ENCODE data around the gene ARID1B. TPM values are rescaled to one million over a fixed set of nuclear protein-coding genes. Genes with fewer than 3 reads are reported as not detected.

ARID1B gene
- total RNA-seq, 1 donor from 2014 or later, result 62.1 TPM

DNA sequence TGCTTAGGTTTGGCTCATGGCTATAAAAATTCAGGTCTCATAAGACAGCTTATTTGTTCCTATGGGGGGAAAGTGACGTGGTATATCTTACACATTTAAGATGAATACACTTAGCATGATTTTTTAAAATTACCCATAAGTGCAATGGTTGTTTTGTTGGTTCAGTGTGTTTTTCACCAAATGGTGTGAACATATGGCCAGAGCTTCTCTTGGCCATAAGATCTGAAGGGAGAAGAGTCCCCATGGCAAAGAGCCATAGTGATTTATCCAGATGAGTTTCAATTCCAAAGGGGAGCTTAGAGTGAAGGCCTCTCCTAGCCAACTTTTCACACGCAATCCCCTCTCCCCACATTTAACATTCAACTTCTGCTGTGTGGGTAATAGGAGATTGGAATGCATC is 438.5 kb downstream of the ARID1B start:
- Histone ChIP-seq H3F3A (ENCODE audit: low read depth) (no peaks in the 10 kb centered on the region), H3K4me3 (no peak overlapping the region), H4K20me1 (ENCODE audit: low read depth) (no peaks in the 10 kb centered on the region), H3K79me2 (ENCODE audit: low read depth) (no peaks in the 10 kb centered on the region), H3K27me3 (no peaks in the 10 kb centered on the region), H3K4me1 (no peaks in the 10 kb centered on the region), H3K36me3 (no peaks in the 10 kb centered on the region), H3K4me2 (no peak overlapping the region), H3K27ac (no peak overlapping the region), H3K9ac (no peak overlapping the region), H3K9me3 (ENCODE audit: low read depth) (no peaks in the 10 kb centered on the region), H2AFZ (replicated peaks) (no peak overlapping the region)
- H3K27me3 Mint-ChIP-seq (ENCODE audit: insufficient read depth, low read depth), result peaks cover 7% of the 10 kb centered on the region
- H3K9me3 Mint-ChIP-seq, result no peaks in the 10 kb centered on the region
- H3K27ac Mint-ChIP-seq, result no peak overlapping the region
- H3K4me3 Mint-ChIP-seq, result no peak overlapping the region
- H3K4me1 Mint-ChIP-seq, result peaks cover 3% of the 10 kb centered on the region
- peaks cover 2% of the 10 kb centered on the region for H3K36me3 Mint-ChIP-seq
- DNase-seq (ENCODE audit: low spot score), result no peak
- TF ChIP-seq, protein P1, sequence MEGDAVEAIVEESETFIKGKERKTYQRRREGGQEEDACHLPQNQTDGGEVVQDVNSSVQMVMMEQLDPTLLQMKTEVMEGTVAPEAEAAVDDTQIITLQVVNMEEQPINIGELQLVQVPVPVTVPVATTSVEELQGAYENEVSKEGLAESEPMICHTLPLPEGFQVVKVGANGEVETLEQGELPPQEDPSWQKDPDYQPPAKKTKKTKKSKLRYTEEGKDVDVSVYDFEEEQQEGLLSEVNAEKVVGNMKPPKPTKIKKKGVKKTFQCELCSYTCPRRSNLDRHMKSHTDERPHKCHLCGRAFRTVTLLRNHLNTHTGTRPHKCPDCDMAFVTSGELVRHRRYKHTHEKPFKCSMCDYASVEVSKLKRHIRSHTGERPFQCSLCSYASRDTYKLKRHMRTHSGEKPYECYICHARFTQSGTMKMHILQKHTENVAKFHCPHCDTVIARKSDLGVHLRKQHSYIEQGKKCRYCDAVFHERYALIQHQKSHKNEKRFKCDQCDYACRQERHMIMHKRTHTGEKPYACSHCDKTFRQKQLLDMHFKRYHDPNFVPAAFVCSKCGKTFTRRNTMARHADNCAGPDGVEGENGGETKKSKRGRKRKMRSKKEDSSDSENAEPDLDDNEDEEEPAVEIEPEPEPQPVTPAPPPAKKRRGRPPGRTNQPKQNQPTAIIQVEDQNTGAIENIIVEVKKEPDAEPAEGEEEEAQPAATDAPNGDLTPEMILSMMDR (IDR thresholded peaks at IDR 0.05), result no peak
- TF ChIP-seq EZH2phosphoT487 (IDR thresholded peaks at IDR 0.05) (no peak), EZH2 (IDR thresholded peaks at IDR 0.05) (no peak)

DNA sequence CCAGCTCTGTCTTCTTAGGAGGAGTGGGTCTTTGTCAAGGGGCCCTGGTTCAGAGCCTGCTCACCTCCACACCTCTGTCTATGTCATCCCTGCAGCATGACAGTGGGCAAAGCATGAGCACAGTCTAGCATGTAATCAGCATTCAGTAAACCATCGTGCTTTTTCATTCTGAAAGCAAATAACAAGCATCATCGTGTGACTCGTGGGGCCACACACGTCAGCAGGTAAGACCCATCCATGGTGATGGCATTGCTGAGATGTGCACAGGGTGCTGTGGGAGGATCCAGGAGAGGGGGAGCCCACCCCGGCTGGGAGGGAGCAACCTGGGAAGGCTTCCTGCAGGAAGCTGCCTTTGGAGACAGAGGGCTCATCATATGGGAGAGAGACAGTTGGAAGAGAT is 439.4 kb downstream of the ARID1B start:
- H3K36me3 Mint-ChIP-seq, result peaks cover 2% of the 10 kb centered on the region
- H3F3A ChIP-seq (ENCODE audit: low read depth), result no peaks in the 10 kb centered on the region
- TF ChIP-seq EZH2 (IDR thresholded peaks at IDR 0.05), result no peak
- TF ChIP-seq, protein P1 (IDR thresholded peaks at IDR 0.05), result no peak
- no peak for TF ChIP-seq EZH2phosphoT487 (IDR thresholded peaks at IDR 0.05)
- H2AFZ ChIP-seq (replicated peaks), result no peak overlapping the region
- H3K9me3 ChIP-seq (ENCODE audit: low read depth), result no peaks in the 10 kb centered on the region
- no peak overlapping the region for H3K4me3 ChIP-seq
- H3K36me3 ChIP-seq, result no peaks in the 10 kb centered on the region
- peak overlapping the region; percentile 57 for H3K4me3 Mint-ChIP-seq
- DNase-seq (ENCODE audit: low spot score), result no peak
- H3K27me3 ChIP-seq, result no peaks in the 10 kb centered on the region
- H3K27me3 Mint-ChIP-seq (ENCODE audit: insufficient read depth, low read depth), result peaks cover 8% of the 10 kb centered on the region
- no peak overlapping the region for H3K9ac ChIP-seq
- no peak overlapping the region for H3K27ac ChIP-seq
- no peak overlapping the region for H3K27ac Mint-ChIP-seq
- peaks cover 6% of the 10 kb centered on the region for H3K4me1 Mint-ChIP-seq
- no peak overlapping the region for H3K4me2 ChIP-seq
- H3K79me2 ChIP-seq (ENCODE audit: low read depth), result no peaks in the 10 kb centered on the region
- H3K9me3 Mint-ChIP-seq, result no peaks in the 10 kb centered on the region
- no peaks in the 10 kb centered on the region for H3K4me1 ChIP-seq
- no peaks in the 10 kb centered on the region for H4K20me1 ChIP-seq (ENCODE audit: low read depth)

DNA sequence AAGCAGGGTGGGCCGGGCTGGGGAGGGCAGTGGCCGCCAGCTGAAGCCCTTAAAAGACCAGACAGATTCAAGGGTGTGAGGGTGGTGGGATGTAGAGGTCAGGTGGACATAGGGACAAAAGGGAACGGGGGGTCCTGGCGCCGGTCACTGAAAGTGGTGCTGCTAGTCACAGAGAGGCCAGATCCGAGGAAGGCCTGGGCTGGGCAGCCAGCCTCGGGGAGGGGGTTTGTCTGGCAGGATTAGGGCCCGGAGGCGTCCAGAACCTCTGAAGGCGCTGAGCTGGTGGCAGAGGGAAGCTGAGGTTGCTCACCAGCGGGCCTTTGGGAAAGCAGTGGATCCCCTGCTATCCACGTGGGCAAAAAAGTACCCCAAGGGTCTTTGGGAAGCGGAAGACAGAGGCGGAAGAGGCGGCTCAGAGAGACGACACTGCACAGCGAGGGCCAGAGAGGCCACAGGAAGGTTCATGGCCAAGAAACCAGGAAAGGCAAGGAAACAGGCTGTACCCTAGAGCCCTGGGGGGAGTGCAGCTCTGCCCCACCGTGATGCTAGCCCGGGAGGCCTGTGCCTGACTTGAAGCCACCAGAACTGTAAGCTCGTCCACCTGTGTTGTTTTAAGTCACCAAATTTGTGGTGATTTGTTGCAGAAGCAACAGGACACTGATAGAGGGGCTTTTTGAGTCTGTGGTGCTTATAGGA is 440.2 kb downstream of the ARID1B start:
- Mint-ChIP-seq H3K9me3 (no peaks in the 10 kb centered on the region), H3K36me3 (peaks cover 2% of the 10 kb centered on the region), H3K4me3 (no peak overlapping the region), H3K27ac (peak overlapping the region; percentile 58), H3K4me1 (peaks cover 7% of the 10 kb centered on the region), H3K27me3 (ENCODE audit: insufficient read depth, low read depth) (peaks cover 8% of the 10 kb centered on the region)
- H3K79me2 ChIP-seq (ENCODE audit: low read depth), result no peaks in the 10 kb centered on the region
- no peaks in the 10 kb centered on the region for H3F3A ChIP-seq (ENCODE audit: low read depth)
- no peaks in the 10 kb centered on the region for H3K4me1 ChIP-seq
- DNase-seq (ENCODE audit: low spot score), result no peak
- H3K36me3 ChIP-seq, result no peaks in the 10 kb centered on the region
- H2AFZ ChIP-seq (replicated peaks), result no peak overlapping the region
- TF ChIP-seq, protein P1 (IDR thresholded peaks at IDR 0.05), result no peak
- TF ChIP-seq EZH2 (IDR thresholded peaks at IDR 0.05) (no peak), EZH2phosphoT487 (IDR thresholded peaks at IDR 0.05) (no peak)
- H3K4me2 ChIP-seq, result no peak overlapping the region
- H3K9me3 ChIP-seq (ENCODE audit: low read depth), result no peaks in the 10 kb centered on the region
- H3K9ac ChIP-seq, result no peak overlapping the region
- no peaks in the 10 kb centered on the region for H4K20me1 ChIP-seq (ENCODE audit: low read depth)
- H3K4me3 ChIP-seq, result no peak overlapping the region
- no peak overlapping the region for H3K27ac ChIP-seq
- no peaks in the 10 kb centered on the region for H3K27me3 ChIP-seq

Measured in neural progenitor cell (in vitro differentiated cells).